Astrocyte of the cerebellum (primary cell): Measurements from ENCODE around the gene IMPACT.

Experiments used
- DNase-seq: peaks from one replicate; pipeline ENCODE4 v3.0.0-alpha.2; 2011; ENCODE audit warnings: low read depth
- H3K4me3 ChIP-seq: 2 replicates; pipeline ENCODE4 v1.5.1; 2011; ENCODE audit warnings: mild to moderate bottlenecking, low read depth, low read length, moderate library complexity
- CTCF ChIP-seq: IDR thresholded peaks from 2 replicates; pipeline ENCODE4 v1.5.1; 2012; ENCODE audit warnings: low read length, low read depth, moderate library complexity, mild to moderate bottlenecking; ENCODE audit errors: missing control alignments
- in situ Hi-C: cut with HindIII; loops from 2 replicates; pipeline ENCODE4 v1.10.0; 2017; ENCODE audit warnings: low sequenced_read_pairs

Gene IMPACT

GRCh38 chr18:24479371-24479770, 52.9 kb downstream of the IMPACT start:
- in situ Hi-C loops = no loop called here

GRCh38 chr18:24482821-24483220, 56.4 kb downstream of the IMPACT start:
- no peak for TF ChIP-seq CTCF
- H3K4me3 ChIP-seq = no peak overlapping the region
- in situ Hi-C loops = no loop called here
- no peak for DNase-seq

More at GRCh38 chr18:24479371-24479770, 52.9 kb downstream of the IMPACT start:
- DNase-seq = no peak
- no peak for TF ChIP-seq CTCF
- H3K4me3 ChIP-seq = no peak overlapping the region

- no peak for DNase-seq
- no peak overlapping the region for H3K4me3 ChIP-seq
- TF ChIP-seq CTCF = no peak
- in situ Hi-C loops = no loop called here
These were observed 59.2 kb downstream of the IMPACT start for GRCh38 chr18:24485681-24486080.

- no peak overlapping the region for H3K4me3 ChIP-seq
- in situ Hi-C loops = no loop called here
- no peak for DNase-seq
- no peak for TF ChIP-seq CTCF
These were observed 60.2 kb downstream of the IMPACT start for GRCh38 chr18:24486684-24487083.

GRCh38 chr18:24488824-24489493, 62.5 kb downstream of the IMPACT start:
- peak; percentile 65 for TF ChIP-seq CTCF
- peak; percentile 20 for DNase-seq
- in situ Hi-C loops = no loop called here
- H3K4me3 ChIP-seq = no peak overlapping the region

GRCh38 chr18:24490539-24490938, 64.1 kb downstream of the IMPACT start:
- H3K4me3 ChIP-seq = no peak overlapping the region
- DNase-seq = no peak
- TF ChIP-seq CTCF = no peak
- in situ Hi-C loops = no loop called here
